ENCODE results near the gene OR2L3. TPM values are rescaled to one million over a fixed set of nuclear protein-coding genes. Genes with fewer than 3 reads are reported as not detected.

The OR2L3 gene
- total RNA-seq, 1 experiment from 2014 or later: not detected

GRCh38 chr1:248007778-248008177 lies 38.9 kb upstream of the OR2L3 start:
- intact Hi-C loops (cut with micrococcal nuclease; ENCODE audit: unreplicated experiment): no loop called here
- H3K4me3 ChIP-seq (ENCODE audit: low read depth, low read length): no peak overlapping the region
- Mint-ChIP-seq H3K27ac (ENCODE audit: unreplicated experiment) (no peak overlapping the region), H3K4me1 (ENCODE audit: low read depth, unreplicated experiment) (no peaks in the 10 kb centered on the region), H3K27me3 (ENCODE audit: insufficient read depth, unreplicated experiment) (no peaks in the 10 kb centered on the region), H3K4me3 (ENCODE audit: unreplicated experiment) (no peak overlapping the region), H3K36me3 (ENCODE audit: insufficient read depth, unreplicated experiment) (no peaks in the 10 kb centered on the region), H3K9me3 (ENCODE audit: unreplicated experiment) (peaks cover 43% of the 10 kb centered on the region)
- no peak for DNase-seq
- H3K36me3 ChIP-seq (ENCODE audit: control insufficient read depth, insufficient read depth, low read length): no peaks in the 10 kb centered on the region
- TF ChIP-seq, protein P1, sequence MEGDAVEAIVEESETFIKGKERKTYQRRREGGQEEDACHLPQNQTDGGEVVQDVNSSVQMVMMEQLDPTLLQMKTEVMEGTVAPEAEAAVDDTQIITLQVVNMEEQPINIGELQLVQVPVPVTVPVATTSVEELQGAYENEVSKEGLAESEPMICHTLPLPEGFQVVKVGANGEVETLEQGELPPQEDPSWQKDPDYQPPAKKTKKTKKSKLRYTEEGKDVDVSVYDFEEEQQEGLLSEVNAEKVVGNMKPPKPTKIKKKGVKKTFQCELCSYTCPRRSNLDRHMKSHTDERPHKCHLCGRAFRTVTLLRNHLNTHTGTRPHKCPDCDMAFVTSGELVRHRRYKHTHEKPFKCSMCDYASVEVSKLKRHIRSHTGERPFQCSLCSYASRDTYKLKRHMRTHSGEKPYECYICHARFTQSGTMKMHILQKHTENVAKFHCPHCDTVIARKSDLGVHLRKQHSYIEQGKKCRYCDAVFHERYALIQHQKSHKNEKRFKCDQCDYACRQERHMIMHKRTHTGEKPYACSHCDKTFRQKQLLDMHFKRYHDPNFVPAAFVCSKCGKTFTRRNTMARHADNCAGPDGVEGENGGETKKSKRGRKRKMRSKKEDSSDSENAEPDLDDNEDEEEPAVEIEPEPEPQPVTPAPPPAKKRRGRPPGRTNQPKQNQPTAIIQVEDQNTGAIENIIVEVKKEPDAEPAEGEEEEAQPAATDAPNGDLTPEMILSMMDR (IDR thresholded peaks at IDR 0.05; ENCODE audit: insufficient read depth in 1 of 2, low read depth in 1 of 2, low read length in 1 of 2, severe bottlenecking in 1 of 2, unreplicated experiment in 1 of 2): no peak
- ChIA-PET POLR2A (interaction anchor here (0.6 kb wide), 1 partner anchor 130 kb away, joined by 3 read pairs; no protein-coding TSS in a partner anchor), CTCF (no interaction called here)
- no peaks in the 10 kb centered on the region for H3K27me3 ChIP-seq (replicated peaks; ENCODE audit: control insufficient read depth, insufficient read depth, low read length)
- peaks cover 5% of the 10 kb centered on the region; the same call in 1 of the 2 replicates for H3K9me3 ChIP-seq
- H3K4me1 ChIP-seq: no peaks in the 10 kb centered on the region
- BruUV-seq (replicated peaks): no TSS peak

DNA sequence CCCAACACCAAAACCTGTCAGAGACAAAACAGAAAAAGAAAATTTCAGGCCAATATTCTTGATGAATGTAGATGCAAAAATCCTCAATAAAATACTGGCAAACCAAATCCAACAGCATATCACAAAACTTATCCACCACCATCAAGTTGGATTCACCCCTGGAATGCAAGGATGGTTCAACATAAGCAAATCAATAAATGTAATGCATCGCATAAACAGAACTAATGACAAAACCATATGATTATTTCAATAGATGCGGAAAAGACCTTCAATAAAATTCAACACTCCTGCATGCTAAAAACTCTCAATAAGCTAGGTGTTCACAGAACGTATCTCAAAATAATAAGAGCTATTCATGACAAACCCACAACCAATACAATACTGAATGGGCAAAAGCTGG lies 37.0 kb upstream of the OR2L3 start:
- Mint-ChIP-seq H3K4me3 (ENCODE audit: unreplicated experiment) (no peak overlapping the region), H3K27ac (ENCODE audit: unreplicated experiment) (no peak overlapping the region), H3K27me3 (ENCODE audit: insufficient read depth, unreplicated experiment) (no peaks in the 10 kb centered on the region), H3K36me3 (ENCODE audit: insufficient read depth, unreplicated experiment) (no peaks in the 10 kb centered on the region), H3K9me3 (ENCODE audit: unreplicated experiment) (peaks cover 32% of the 10 kb centered on the region), H3K4me1 (ENCODE audit: low read depth, unreplicated experiment) (no peaks in the 10 kb centered on the region)
- ChIA-PET POLR2A (no interaction called here), CTCF (no interaction called here)
- DNase-seq: no peak
- peaks cover 5% of the 10 kb centered on the region; the same call in 1 of the 2 replicates for H3K9me3 ChIP-seq
- H3K4me3 ChIP-seq (ENCODE audit: low read depth, low read length): no peak overlapping the region
- intact Hi-C loops (cut with micrococcal nuclease; ENCODE audit: unreplicated experiment): no loop called here
- H3K4me1 ChIP-seq: no peaks in the 10 kb centered on the region
- no TSS peak for BruUV-seq (replicated peaks)
- TF ChIP-seq, protein P1 (IDR thresholded peaks at IDR 0.05; ENCODE audit: insufficient read depth in 1 of 2, low read depth in 1 of 2, low read length in 1 of 2, severe bottlenecking in 1 of 2, unreplicated experiment in 1 of 2): no peak
- no peaks in the 10 kb centered on the region for H3K36me3 ChIP-seq (ENCODE audit: control insufficient read depth, insufficient read depth, low read length)
- H3K27me3 ChIP-seq (replicated peaks; ENCODE audit: control insufficient read depth, insufficient read depth, low read length): no peaks in the 10 kb centered on the region

DNA sequence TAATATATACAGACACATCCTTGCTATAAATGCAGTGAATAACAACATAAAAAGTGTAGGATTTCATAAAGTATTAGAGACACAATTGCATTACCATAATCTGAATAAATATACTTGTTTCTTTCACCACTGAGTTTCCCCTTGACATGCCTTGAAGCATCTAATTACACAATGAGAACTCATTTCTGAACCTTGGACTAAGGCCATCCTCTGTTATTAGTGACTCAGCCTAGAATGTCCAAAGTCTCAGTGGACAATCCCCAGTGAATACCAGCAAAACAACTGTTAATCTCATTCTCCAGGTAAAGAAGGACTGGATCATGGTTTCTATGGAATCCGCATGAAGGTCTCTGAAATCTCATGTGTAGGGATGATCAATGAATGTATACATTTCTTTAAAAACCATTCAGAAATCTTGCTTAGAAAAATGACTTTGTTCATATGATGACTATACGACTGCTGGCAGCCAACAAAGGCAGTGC lies 33.4 kb upstream of the OR2L3 start, which contains the start of gene OR2L5:
Gene OR2L5, plus strand, starts transcription at position 432 of the 482 bp plus-strand sequence. CDS start 8,288 bp downstream, outside the sequence.
- DNase-seq: no peak
- Mint-ChIP-seq H3K9me3 (ENCODE audit: unreplicated experiment) (peaks cover 47% of the 10 kb centered on the region), H3K4me1 (ENCODE audit: low read depth, unreplicated experiment) (no peaks in the 10 kb centered on the region), H3K27me3 (ENCODE audit: insufficient read depth, unreplicated experiment) (no peaks in the 10 kb centered on the region), H3K27ac (ENCODE audit: unreplicated experiment) (no peak within 1 kb of the TSS), H3K4me3 (ENCODE audit: unreplicated experiment) (no peak within 1 kb of the TSS), H3K36me3 (ENCODE audit: insufficient read depth, unreplicated experiment) (no peaks in the 10 kb centered on the region)
- no peak within 1 kb of the TSS for H3K4me3 ChIP-seq (ENCODE audit: low read depth, low read length)
- H3K36me3 ChIP-seq (ENCODE audit: control insufficient read depth, insufficient read depth, low read length): no peaks in the 10 kb centered on the region
- H3K27me3 ChIP-seq (replicated peaks; ENCODE audit: control insufficient read depth, insufficient read depth, low read length): no peaks in the 10 kb centered on the region
- no peaks in the 10 kb centered on the region for H3K4me1 ChIP-seq
- ChIA-PET POLR2A (no interaction called here), CTCF (no interaction called here)
- TF ChIP-seq, protein P1 (IDR thresholded peaks at IDR 0.05; ENCODE audit: insufficient read depth in 1 of 2, low read depth in 1 of 2, low read length in 1 of 2, severe bottlenecking in 1 of 2, unreplicated experiment in 1 of 2): no peak
- peaks cover under 1% of the 10 kb centered on the region; the same call in 1 of the 2 replicates for H3K9me3 ChIP-seq
- intact Hi-C loops (cut with micrococcal nuclease; ENCODE audit: unreplicated experiment): no loop called here
- BruUV-seq (replicated peaks): no TSS peak
